Measurements from ENCODE around the gene CECR2.

GRCh38 chr22:17476838-17477237 lies 107.6 kb downstream of the CECR2 start:
- TF ChIP-seq CTCF (IDR thresholded peaks at IDR 0.05) (no peak), POLR2A (IDR thresholded peaks at IDR 0.05) (no peak)
